ENCODE results near the gene PDPK1.
A peak's percentile ranks its signal among the peaks of the same experiment; 100 is the strongest.
"Not testable (repeated sequence)": the region's sequence is repeated elsewhere in the genome, so short reads cannot be mapped to it uniquely, and the experiment has no call there.

PDPK1 gene

DNA sequence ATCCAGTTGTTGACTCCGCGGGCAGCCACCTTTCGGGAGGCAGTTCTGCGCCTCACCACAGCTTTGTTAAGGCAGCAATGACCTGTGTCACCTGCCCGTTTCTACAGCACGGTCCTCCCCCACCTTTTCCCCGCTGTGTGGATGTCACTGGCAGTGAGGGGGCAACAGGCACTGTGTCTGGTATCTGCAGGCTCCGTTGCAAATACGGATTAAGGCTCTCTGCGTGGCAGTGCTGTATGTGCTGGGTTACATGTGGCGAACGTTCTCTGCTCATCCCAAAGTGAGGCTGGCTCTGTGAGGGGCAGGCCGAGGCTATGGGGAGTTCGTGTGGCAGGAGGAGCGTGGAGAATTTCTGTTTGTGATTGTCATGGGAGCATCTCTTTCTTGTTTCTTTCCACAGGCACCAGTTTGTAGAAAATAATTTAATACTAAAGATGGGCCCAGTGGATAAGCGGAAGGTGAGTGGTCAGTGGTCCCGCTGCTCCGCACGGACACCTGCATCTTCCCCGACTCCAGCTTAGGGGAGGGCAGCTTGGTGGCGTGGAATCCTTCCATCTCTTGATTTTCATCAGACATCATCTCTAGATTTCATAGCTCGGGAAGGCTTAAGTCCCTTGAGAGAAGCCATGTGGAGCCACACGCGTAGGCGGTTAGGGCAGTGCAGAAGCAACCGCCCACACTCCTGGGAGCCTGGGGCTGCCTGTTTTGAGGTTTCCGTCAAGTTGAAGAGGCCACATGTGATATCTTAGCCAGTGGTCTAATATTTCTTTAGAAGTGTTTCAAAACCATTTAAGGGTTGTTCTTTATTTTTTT is 57.8 kb downstream of the PDPK1 start:
- DNase-seq = no peak

DNA sequence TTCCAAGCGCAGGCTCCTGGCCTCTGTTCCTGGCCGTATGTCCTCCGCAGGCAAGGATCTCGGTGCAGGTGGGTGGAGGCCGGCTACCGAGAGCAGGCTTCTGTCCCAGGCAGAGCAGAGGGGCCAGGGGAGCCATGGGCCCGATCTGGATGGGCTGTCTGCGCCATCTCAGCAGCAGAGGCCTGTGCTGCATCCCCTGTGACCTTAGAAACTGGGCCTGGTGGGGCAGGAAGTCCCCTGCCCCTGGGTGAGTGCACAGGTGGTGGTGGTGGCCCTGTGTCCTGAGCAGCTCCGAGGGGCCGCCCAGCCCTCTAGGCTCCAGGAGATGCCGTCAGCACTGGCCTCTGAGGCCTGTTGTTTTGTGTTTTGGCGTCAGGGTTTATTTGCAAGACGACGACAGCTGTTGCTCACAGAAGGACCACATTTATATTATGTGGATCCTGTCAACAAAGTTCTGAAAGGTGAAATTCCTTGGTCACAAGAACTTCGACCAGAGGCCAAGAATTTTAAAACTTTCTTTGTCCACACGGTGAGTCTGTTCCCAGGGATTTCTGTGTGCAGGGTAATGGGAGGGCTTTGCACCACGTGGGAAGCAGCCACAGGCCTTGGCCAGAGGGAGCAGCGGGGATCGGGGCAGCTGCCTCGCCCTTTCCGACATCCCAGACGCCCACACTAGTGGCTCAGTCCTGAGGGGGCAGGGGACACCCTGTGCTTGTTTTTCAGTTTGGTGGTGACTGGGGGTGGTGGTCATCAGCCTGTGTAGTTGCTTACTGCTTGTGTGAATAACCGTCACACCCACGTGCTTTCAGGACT is 59.1 kb downstream of the PDPK1 start:
- DNase-seq = no peak

- no peak for DNase-seq
These were observed 59.7 kb downstream of the PDPK1 start for GRCh38 chr16:2597560-2597902.

DNA sequence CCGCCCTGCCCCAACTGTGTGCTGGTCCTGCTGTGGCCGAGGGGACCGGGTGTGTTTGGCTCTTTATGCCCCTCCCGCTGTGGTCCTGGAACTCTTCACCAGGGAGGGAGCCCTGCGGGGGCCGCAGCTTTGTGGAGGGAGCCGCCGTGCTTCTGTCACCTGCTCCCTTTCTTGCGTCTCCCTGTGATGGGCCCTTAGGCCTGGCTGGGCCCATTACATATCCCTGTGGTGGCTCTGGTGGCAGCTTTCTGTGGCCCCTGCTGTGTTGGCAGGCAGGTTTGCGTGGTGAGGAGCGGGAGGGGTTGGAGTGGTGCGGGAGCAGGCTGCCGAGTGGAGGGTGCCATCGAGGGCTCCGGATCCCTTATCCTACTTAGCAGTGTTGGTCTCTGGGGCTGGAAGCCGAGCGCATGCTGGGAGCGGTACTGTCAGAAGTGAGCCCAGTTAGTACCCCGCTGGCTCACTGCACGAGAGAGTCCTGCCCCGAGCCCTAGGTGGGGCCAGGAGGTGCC is 60.4 kb downstream of the PDPK1 start:
- DNase-seq = no peak

DNA sequence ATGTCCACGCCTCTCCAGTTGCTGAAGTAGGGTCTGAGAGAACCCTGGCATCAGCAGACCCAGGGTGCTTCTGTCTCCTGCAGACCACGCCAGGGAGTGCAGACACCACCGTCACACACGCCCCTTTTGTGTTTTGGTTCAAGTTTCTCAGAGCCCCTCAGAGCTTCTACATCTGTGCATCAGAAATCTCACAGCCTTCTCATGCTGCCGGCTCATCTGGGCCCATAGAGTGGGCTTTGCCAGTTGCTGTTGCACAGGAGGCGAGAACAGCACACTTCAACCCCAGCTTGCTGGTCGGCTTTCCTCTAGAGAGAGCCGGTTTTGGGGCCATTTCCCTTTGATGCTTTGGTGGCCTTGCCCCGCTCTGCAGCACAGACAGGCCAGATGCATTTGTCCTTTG is 60.9 kb downstream of the PDPK1 start:
- no peak for DNase-seq

DNA sequence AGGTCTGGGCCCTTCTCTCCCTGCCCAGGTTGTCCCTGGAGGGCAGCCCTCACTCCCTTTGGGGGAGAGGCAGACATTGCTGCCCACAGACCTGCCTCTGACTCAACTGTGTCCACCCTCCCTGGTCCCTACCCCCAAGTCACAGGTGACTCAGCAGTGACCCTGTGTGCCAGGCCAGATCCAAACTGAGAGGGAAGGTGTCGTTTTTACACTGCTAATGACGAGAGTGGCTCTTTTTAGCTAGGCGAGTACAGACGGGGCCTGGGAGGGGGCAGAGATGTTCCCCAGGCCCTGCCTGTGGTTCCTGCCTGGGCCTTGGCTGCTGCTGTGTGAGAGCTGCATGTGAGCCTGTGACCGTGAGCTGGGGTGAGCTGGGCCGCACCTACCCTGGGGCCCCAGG is 61.3 kb downstream of the PDPK1 start:
- not testable (repeated sequence) for DNase-seq

DNA sequence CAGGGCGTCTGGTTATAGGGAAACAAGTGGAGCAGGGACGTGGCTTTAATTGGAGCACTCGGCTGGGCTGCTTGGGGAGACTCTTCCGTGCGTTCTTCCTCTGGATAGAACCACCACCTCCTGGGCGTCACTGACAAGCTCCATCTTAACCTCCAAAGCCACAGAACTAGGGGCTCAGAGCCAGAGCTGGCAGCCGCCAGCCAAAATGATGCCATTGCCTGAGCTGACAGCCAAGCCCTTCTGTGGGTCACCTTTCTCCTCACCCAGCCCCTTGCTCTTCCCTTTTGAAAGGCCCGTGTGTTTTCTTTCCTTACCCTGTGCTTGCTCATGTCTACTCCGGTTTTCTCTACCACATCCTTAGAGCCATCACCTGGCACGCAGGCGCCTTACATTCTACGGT is 62.0 kb downstream of the PDPK1 start:
- DNase-seq = not testable (repeated sequence)

- not testable (repeated sequence) for DNase-seq
These were observed 63.6 kb downstream of the PDPK1 start for GRCh38 chr16:2601301-2602025.

GRCh38 chr16:2602175-2602574 is 64.4 kb downstream of the PDPK1 start:
- DNase-seq = not testable (repeated sequence)

GRCh38 chr16:2603165-2604015 is 65.6 kb downstream of the PDPK1 start:
- peak; percentile 94 to 95 for DNase-seq

- not testable (repeated sequence) for DNase-seq
These were observed 66.2 kb downstream of the PDPK1 start for GRCh38 chr16:2604016-2604369.

DNA sequence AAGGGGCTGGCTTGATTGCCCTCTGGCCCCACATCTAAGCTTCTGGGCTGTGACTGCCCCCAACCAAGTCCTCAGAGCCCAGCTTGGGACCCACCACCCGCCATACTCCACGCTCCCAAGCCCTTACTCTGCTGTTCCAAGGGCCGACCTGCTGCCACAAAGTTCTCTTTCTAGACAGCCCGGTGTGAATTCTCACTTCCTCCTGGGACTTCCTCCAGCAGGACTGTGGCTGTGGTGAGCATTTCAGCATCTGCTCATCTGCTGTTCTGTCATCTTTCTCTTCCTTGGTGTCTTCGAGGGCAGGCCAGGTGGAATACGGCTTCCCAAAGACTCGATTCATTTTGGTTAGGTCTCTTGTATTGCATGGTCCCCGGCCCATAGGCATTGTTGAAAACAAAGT is 69.0 kb downstream of the PDPK1 start:
- DNase-seq = not testable (repeated sequence)

DNA sequence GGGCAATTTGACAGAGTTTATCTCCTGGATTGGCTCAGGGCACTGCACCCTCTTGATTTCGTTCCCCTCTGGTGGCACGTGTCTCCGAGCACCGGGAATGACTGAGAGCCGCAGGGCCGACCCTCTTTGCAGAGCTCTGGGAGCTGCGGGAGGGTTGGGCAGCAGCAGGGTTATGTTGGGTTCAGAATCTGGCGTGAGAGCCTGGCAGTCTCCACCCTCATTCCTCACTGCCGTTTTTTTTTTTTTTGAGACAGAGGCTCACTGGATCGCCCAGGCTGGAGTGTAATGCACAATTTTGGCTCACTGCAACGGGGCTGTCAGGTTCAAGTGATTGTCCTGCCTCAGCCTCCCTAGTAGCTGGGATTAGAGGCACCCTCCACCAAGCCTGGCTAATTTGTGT is 71.5 kb downstream of the PDPK1 start:
- not testable (repeated sequence) for DNase-seq

- DNase-seq = no peak
These were observed 72.1 kb downstream of the PDPK1 start for GRCh38 chr16:2609827-2610470.

DNA sequence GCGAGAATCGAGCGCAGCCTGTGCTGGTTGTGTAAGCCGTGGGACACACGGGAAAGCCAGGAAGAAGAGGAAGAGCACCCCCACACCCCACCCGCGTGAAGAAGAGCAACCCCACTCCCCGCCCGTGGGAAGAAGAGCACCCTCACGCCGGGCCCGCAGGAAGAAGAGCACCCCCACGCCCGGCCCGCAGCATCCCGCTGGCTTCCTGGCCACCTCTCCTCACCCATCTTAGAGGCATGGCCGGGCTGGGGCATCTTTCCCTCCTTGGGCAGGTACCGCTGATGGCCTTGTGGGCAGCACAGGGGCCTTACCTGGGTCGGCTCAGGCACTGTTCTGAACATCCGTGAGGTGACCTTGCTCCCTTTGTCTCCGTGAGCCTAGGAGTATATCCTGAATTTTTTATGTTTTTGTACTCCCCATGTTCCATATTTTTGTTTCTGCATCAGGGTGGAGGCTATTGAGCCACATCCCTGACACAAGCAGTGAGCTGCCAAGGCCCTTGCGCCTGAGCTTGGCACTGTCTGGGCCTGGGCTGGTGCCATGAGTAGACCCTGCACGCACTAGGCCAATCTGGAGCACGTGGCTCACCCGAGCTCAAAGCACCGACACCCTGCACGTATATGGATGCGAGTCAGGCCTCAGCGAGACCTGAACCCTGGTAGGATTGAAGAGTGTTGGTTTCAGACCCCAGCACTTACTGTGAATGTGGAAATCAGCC is 73.1 kb downstream of the PDPK1 start:
- no peak for DNase-seq

DNA sequence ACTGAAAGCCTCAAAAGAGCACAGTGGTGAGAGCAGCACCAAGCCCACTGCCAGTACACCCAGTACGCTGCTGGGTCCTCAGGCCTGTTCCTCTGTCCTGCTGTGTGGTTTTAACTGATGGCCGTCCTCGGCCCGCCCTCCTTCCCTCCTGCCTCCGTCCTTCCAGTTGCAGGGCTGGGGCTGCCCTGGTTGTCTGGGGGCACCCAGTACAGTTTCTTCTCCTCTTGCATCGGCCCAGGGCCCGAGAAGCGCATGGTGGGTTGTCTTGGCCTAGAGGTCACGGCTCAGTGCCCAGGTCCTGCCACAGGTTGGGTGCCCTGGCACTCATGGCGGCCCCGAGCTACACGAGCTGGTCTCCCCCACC is 73.7 kb downstream of the PDPK1 start:
- no peak for DNase-seq

DNA sequence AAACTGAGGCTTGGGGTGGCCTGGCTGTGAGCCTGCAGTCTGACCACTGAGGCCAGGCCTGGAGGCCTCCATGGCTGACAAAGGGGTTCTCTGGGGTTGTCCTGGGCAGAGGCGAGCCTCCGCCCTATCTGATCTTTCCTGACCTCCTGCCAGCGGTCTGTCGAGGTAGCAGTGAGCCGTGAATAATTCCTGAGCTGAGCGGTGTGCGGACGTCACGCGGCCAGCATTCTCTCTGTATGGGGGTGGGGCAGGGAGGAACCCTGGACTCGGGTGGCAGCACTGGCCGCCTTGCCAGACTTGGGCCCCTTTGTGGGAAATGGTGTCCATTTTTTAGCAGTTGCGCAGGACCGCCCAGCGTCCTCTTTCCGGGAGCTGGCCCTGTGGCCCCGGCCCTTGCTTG is 74.1 kb downstream of the PDPK1 start:
- DNase-seq = not testable (repeated sequence)

- not testable (repeated sequence) for DNase-seq
These were observed 75.4 kb downstream of the PDPK1 start for GRCh38 chr16:2613251-2613650.

GRCh38 chr16:2614761-2615191 is 77.0 kb downstream of the PDPK1 start:
- no peak for DNase-seq

GRCh38 chr16:2618964-2619363 is 81.1 kb downstream of the PDPK1 start:
- not testable (repeated sequence) for DNase-seq

GRCh38 chr16:2619628-2620027 is 81.8 kb downstream of the PDPK1 start:
- DNase-seq = not testable (repeated sequence)
